ENCODE data around the gene BRD3.

BRD3 gene

DNA sequence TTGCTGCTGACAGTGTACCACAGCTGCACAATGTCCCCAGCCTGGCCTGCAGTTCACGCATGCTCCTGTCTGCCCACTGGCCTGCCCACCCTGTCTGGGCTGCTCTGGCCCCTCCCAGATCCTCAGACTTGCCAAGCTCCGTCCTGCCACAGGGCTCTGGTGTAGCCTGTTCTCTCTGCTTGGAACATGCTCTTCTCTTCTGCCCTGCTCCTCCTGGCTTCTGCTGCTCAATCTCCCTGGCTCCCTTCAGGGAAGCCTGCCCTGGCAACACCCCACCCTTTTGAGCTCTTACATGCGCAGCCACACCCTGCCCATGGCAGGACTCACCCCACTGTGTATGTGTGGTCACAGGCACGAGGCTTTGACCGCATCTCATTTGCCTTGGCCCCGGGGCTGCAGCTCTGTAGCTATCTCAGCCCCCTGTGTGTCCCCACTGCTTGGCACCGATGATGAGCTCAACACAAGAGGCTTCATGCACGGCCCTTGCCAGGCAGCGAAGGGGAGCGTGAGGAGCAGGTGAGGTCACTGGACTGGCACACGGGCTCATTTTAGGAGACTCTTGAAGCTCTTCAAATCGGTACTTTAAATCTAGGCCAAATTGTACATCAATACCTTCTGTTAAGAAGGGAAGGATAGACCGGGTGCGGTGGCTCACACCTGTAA is 20.4 kb upstream of the BRD3 start:
- TF ChIP-seq SIN3A (IDR thresholded peaks at IDR 0.05; ENCODE audit: borderline replicate concordance, insufficient read depth, low read length) (no peak), TAF1 (IDR thresholded peaks at IDR 0.05; ENCODE audit: borderline replicate concordance, insufficient read depth, low read length) (no peak), FOXP2 (optimal IDR thresholded peaks at IDR 0.05; ENCODE audit: borderline replicate concordance, extremely low read depth, extremely low read length, insufficient read depth) (no peak), POLR2AphosphoS5 (IDR thresholded peaks at IDR 0.05; ENCODE audit: low read depth, low read length) (no peak)
- TF ChIP-seq, protein P1, sequence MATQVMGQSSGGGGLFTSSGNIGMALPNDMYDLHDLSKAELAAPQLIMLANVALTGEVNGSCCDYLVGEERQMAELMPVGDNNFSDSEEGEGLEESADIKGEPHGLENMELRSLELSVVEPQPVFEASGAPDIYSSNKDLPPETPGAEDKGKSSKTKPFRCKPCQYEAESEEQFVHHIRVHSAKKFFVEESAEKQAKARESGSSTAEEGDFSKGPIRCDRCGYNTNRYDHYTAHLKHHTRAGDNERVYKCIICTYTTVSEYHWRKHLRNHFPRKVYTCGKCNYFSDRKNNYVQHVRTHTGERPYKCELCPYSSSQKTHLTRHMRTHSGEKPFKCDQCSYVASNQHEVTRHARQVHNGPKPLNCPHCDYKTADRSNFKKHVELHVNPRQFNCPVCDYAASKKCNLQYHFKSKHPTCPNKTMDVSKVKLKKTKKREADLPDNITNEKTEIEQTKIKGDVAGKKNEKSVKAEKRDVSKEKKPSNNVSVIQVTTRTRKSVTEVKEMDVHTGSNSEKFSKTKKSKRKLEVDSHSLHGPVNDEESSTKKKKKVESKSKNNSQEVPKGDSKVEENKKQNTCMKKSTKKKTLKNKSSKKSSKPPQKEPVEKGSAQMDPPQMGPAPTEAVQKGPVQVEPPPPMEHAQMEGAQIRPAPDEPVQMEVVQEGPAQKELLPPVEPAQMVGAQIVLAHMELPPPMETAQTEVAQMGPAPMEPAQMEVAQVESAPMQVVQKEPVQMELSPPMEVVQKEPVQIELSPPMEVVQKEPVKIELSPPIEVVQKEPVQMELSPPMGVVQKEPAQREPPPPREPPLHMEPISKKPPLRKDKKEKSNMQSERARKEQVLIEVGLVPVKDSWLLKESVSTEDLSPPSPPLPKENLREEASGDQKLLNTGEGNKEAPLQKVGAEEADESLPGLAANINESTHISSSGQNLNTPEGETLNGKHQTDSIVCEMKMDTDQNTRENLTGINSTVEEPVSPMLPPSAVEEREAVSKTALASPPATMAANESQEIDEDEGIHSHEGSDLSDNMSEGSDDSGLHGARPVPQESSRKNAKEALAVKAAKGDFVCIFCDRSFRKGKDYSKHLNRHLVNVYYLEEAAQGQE (IDR thresholded peaks at IDR 0.05; ENCODE audit: insufficient read depth in 1 of 2, low read depth in 2 of 2, low read length in 2 of 2) = no peak

DNA sequence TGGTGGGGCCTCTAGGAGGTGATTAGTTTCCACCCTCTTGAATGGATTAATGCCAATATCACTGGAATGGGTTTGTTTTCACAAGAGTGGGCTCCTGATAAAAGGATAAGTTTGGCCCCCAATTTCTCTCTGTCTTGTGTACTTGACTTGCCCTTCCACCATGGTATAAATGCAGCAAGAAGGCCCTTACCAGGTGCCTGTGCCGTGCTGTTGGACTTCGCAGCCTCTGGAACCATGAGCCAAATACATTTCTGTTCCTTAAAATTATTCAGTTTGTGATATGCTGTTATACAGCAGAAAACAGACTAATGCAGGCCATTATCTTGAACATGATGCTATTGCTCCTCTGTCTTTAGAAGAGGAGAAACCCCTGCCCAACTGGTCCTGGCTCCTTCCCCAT is 17.8 kb upstream of the BRD3 start:
- TF ChIP-seq POLR2AphosphoS5 (IDR thresholded peaks at IDR 0.05; ENCODE audit: low read depth, low read length) (no peak), FOXP2 (optimal IDR thresholded peaks at IDR 0.05; ENCODE audit: borderline replicate concordance, extremely low read depth, extremely low read length, insufficient read depth) (no peak)
- TF ChIP-seq, protein P1 (IDR thresholded peaks at IDR 0.05; ENCODE audit: insufficient read depth in 1 of 2, low read depth in 2 of 2, low read length in 2 of 2) = no peak

DNA sequence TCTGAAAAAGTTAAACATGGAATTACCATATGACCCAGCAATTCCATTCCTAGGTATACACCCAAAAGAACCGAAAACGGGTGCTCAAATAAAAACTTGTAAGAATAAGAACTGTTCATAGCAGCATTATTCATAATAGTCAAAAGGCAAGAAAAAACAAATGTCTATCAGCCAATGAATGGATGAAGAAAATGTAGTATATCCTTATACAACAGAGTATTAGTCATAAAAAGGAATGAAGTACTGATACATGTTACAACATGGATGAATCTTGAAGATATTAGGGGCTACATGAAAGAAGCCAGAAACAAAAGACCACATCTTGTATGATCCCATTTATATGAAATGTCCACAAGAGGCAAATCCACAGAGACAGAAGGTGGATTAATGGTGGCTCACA is 15.6 kb upstream of the BRD3 start:
- no peak for TF ChIP-seq FOXP2 (optimal IDR thresholded peaks at IDR 0.05; ENCODE audit: borderline replicate concordance, extremely low read depth, extremely low read length, insufficient read depth)
- no peak for TF ChIP-seq SIN3A (IDR thresholded peaks at IDR 0.05; ENCODE audit: borderline replicate concordance, insufficient read depth, low read length)

DNA sequence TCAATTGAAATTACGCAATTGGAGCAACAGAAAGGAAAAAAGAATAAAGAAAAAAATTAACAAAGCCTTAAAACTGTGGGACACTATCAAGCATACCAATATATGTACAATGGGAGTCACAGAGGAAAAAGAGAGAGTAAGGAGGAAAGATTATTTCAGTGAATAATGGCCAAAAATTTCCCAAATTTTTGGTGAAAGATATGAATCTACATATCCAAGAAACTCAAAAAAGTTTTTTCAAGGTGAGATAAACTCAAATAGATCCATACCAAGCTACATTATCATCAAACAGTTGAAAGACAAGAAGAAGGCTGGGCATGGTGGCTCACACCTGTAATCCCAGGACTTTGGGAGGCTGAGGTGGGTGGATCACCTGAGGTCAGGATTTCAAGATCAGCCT is 8.8 kb upstream of the BRD3 start:
- TF ChIP-seq FOXP2 (optimal IDR thresholded peaks at IDR 0.05; ENCODE audit: borderline replicate concordance, extremely low read depth, extremely low read length, insufficient read depth) (no peak), POLR2AphosphoS5 (IDR thresholded peaks at IDR 0.05; ENCODE audit: low read depth, low read length) (no peak), TAF1 (IDR thresholded peaks at IDR 0.05; ENCODE audit: borderline replicate concordance, insufficient read depth, low read length) (no peak)

DNA sequence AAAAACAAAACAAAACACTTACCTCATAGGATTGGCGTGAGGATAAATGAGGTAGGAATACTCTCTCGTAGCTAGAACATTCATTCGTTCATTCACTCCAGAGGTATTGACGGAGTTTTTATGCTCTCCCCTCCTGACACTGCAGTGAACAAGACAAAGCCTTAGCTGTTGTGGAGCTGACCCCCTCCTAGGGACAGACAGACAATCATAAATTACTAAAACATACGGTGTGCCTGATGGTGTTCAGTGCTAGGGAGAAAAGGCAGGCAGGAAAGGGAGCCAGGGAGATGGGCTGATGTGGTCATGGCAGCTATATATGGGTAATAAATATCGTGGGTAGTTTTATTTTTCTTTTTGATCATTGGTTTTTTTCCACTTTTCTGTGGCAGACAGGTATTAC is 5.7 kb upstream of the BRD3 start:
- TF ChIP-seq TAF1 (IDR thresholded peaks at IDR 0.05; ENCODE audit: borderline replicate concordance, insufficient read depth, low read length) = no peak
- no peak for TF ChIP-seq FOXP2 (optimal IDR thresholded peaks at IDR 0.05; ENCODE audit: borderline replicate concordance, extremely low read depth, extremely low read length, insufficient read depth)

DNA sequence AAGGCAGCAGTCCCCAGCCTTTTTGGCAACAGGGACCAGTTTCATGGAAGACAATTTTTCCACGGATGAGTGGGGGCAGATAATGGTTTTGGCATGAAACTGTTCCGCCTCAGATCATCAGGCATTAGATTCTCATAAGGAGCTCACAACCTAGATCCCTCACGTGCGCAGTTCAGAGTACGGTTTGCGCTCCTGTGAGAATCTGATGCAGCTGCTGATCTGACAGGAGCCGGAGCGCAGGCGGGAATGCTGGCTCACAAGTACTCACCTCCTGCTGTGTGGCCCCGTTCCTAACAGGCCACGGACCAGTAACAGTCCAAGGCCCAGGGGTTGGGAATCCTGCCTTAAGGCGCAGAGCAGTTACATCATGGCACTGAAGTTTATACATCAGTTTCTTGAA is 3.3 kb upstream of the BRD3 start:
- TF ChIP-seq SIN3A (IDR thresholded peaks at IDR 0.05; ENCODE audit: borderline replicate concordance, insufficient read depth, low read length) (no peak), POLR2AphosphoS5 (IDR thresholded peaks at IDR 0.05; ENCODE audit: low read depth, low read length) (no peak), TAF1 (IDR thresholded peaks at IDR 0.05; ENCODE audit: borderline replicate concordance, insufficient read depth, low read length) (no peak), FOXP2 (optimal IDR thresholded peaks at IDR 0.05; ENCODE audit: borderline replicate concordance, extremely low read depth, extremely low read length, insufficient read depth) (no peak)
- TF ChIP-seq, protein P1 (IDR thresholded peaks at IDR 0.05; ENCODE audit: insufficient read depth in 1 of 2, low read depth in 2 of 2, low read length in 2 of 2) = no peak

Measured in PFSK-1 (cell line).